Stimulated activated CD4-positive, alpha-beta T cell treated with anti-CD3 and anti-CD28 coated beads, Interleukin-1b, Interleukin-23, amount 100 ng/mL, for 24 hours (primary cell): ENCODE measurements around the gene LRPAP1.
"Not testable (repeated sequence)": the region's sequence is repeated elsewhere in the genome, so short reads cannot be mapped to it uniquely, and the experiment has no call there.

ENCODE experiments used
- DNase-seq, 4 experiments: peaks; one replicate each; pipeline ENCODE4 v3.0.0-alpha.2; 2020; ENCODE audit warnings: low read depth in 4 of 4, low spot score in 1 of 4

LRPAP1 gene

DNA sequence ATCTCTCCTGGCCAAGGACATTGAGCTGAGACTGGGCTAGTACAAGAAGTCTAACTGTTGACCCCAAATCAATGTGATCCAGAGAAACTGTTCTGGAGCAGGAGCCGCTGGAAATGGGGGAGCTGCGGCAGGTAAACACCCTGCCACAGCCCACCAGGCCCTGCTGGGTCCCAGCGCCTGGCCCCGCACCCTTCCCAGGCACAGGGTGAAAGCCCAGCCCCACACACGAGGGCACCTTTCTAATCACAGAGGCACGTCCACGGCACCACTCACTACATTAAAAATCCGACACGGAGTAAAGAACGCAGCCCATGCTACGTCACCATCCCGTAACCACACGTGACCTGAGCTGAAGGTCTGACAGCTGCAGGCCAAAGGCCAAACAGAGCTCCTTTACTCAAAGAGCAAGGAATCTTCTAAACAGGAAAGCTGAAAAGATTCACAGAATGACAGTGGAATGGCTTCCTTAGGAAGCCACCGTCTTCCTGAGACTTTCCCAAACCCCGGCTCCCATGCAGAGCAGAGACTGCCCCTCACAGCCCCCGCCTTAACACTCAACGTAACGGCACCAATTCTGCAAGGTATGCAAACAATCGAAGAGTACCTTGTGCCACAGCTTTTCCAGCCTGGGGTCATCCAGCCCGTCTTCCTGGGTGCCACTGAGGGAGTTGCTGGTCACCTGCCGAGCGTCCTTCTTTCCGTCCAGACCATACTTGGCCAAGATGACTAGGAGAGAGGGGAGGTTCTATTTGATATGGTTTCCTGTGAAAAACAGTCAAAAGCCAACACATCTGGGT lies 12.6 kb downstream of the LRPAP1 start:
- no peak for DNase-seq

DNA sequence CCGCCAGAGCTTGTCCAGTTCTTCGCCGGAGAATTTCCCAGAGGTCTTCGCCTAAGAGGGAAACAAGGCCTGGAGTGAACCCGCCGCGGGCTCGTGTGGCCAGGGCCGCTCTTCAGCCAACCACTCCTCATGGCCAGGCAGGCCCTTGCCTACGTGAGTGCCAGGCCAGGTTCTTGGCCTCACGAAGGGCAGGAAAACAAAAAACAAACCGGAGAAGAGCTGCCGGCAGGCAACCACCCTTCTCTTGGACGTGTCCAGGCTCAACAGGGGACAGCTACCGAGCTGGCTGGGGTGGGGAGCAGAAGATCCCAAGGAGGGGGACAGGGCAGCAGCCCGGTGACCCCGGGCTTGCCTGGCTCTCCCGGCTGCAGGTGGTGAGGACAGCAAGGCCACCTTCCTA lies 13.3 kb downstream of the LRPAP1 start:
- no peak for DNase-seq

DNA sequence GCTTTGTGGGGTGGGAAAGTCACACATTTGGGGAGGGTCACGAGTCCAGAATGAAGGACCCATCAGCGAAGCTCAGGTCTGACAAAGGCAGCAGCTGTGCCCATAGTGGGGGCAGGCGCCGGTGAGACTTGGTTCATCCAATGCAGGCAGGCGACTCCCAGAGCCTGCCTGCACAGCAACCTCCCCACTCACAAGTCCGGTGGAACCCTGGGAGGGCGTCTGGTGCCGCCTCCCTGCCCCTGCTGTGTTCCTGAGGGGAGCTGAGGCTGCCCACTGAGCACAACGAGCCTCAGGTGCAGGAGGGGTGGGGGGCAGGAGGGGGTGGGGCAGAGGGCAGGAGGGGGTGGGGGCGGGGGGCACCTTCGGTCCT lies 13.7 kb downstream of the LRPAP1 start:
- no peak for DNase-seq

DNA sequence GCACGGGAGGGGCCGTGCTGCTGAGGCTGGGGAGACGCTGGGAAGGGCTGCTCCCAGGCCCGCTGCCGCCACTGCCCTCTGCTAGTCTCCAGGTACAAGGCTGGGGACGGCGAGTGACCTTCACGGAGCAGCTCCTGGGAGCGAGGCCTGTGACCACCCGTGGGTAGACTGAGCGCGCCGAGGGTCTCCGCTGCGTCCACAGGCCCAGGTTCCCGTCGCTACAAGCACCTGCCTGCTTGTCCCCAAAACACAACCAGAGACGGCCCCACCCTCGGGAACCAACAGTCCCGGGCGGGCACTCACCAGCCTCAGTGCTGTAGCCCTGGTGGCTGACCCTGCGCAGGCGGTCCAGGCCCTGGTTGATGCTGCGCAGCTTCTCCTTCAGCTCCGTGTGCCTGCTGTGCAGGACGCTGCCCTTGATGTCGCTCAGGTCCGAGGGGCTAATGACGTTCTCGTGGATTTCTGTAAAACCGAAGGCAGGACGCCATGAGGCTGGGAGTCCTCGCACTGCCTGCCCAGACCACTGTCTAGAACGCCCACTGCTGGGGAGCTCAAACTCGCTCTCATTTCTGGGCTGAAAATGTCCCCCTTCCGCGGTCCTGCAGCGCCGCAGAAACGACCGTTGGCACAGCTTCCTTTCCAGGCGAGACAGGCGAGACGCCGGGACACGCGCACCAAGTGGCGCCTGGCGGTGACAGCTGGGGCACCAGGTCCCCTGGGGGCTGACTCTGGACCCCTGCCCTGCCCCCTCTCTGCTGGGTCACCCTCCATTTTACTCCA lies 14.3 kb downstream of the LRPAP1 start:
- DNase-seq, result no peak

DNA sequence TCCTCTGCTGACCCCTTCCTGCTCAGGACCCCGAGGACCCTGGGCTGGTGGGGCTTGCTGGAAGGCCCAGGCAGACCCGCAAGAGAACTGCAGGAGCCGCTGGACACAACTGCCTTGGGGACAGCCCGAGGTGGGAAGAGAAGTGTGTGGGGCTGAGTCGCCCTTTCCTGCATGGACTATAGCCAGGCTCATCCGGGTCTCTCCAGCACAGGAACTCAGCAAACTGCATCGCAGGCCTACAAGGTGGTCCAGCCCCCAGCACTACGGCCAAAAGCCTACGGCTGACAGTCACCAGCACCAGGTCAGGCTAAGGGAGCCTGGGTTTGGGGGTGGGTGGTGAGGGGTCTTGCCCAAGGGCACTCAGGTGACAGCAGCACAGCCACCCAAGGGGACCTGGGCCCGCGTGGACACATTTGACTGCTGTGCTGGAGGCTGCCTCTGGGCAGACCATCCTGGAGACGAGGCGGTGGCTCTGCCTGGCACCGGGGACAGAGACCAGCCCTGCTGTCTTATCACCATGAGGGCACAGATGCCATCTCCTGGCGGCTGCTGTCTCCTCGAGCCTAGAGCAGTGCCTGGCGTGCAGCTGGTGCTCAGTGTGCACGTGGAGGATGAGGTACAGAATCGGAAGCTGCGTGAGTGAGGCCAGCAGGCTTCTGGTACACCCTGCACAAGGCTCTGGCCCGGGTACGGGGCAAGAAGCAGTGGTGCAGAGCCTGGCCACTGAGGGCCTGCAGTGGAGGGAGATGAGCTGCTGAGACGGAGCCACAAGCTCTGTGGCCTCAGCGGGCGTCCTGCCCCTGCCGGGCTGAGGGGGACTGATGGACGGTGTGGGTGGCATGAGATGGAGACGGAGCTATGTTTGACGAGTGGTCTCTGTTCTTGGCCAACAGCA lies 15.1 kb downstream of the LRPAP1 start:
- DNase-seq, result no peak

DNA sequence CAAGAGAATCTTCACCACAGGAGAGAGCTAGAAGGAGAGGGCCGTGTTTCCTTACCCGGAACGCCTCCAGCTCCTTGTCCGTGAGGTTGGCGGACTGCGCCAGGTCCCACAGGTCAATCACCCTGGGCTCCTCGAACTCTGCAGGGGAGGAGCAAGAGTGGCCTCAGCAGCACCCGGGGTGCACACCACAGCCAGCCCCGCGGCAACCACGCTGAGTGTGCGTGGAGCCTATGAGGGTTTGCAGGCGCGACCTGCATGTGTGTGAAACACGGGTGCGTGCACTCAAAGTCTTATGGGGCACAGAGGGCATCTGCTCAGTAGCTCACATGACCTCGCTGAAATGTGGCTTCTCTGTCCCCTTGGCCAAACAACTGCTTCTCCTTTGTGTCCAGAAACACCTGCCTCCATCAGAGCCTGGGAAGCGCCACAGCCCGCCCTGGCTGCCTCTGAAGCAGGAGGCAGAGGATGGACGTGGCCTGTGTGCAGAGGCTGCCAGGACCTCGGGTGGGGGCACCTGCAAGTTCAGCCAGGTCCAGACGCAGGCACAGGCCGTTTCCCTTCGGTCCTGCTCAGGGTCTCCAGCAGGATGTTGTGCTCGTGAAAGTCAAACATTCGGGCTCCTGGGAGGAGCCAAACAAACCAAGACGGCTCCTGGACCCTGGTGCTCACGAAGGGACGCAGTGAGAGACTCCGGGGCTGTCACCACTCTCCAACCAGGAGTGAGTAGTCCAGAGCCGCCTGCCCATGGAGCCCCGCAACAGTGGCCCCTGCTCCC lies 16.0 kb downstream of the LRPAP1 start:
- no peak for DNase-seq

DNA sequence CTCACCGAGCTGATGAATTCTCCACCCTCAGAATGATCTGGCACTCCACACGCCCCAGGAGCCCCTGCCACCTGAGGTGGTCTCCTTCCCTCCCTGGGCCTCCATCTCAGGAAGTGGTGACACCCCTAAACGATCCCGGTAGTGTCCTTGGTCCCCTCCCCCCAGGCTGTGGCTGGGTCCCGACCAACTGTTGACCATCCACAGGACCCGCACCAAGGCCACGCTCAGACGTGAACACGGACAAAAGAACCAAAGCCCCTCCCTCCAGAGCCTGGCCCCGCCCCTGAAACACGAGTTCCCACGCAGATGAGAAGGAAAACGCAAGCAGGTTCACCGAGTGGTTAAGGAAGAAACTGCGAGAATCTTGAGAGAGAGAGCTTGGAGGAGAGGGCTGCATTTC lies 16.6 kb downstream of the LRPAP1 start:
- no peak for DNase-seq

DNA sequence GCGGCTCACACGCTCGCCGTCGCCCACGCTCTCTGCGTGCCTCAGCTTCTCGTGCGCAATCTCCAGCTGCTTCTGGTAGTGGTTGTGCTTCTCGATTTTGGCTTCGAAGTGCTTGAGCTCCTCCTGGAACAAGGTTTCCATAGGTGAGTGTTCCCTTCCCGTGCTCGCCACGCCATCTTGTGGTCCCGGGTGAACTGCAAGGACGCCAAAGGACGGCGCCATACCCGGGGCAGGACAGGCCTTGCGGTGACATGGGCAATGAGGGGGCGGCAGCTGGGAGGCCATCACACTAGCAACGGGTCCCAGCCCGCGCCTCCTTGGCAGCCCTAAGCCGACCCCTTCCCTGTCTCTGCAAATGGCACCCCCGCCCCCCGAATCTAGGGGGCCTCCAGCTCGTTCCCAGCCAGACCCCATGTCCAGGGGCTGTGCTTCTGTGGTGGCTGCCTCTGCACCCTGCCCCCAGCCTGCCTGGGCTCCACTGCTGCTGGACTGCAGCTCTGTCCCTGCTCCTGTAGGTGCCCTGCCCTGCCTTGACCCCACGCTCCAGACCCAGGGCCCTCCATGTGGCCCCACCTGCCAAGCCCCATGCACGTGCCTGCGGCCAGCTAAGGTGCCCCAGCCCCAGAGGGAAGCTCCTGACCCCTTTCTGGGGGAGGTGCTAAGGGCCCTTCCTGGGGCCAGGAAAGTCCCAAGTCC lies 17.3 kb downstream of the LRPAP1 start:
- no peak for DNase-seq

DNA sequence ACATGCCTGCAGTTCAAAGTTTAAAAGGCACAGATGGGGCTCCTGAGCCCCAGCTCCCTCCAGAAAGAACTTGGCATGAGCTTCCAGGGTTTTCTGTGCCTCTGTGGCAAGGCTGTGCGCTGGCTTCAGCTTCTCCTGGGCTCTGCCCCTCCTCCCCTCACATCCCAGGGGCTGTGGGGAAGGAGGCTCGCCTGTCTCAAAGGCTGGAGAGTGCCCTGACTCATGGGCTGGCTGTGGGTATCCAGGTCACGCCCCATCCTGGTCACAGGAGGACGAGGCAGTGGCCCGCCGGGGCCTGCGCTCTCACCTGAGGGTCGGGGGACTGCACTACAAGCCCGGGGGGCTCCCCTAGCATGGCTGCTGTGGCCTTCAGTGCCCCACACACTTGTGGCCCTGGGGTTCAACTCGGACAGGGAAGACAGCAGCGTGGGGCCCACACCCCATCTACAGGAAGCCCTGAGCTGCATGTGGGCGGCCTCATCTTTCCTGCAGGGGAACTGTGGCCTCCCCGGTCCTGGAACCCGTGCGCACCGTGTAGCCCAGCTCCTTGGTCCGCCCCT lies 17.9 kb downstream of the LRPAP1 start:
- no peak for DNase-seq

DNA sequence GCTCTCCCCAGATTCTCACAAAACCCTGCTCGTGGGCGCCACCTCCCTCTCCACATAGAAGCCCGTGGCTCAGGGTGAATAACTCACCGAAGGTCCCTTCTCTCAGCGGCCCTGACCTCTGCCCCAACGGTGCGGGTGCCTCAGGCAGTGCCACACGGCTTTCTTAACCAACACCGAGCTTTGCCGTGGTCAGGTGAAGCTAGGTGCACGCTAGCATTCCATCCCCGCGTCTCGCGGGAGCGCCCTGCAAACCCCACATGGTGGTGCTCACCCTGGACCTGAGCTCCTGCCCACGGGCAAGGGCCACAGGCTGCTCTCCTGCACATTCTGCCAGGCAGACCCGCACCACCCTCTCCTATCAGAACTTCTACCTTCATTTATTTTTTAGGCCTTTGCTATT lies 18.4 kb downstream of the LRPAP1 start:
- no peak for DNase-seq

DNA sequence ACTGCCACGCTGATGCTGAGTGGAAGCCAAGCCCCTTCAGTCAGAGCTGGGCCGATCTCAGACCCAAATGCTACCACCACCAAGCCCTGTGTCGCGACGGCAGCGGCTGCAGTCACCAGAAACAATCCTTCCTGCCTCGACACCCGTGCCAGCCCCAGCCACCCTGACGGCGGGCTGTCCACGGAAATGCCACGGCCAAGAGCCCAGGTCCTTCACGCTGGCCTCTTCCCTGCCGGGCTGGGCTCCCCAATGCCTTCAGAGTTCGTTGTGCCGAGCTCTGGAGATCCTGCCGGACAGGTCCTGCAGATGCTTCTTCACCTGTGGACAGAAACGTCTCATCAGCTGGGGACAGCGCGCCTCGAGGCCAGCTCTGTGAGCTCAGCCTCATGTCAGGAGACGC lies 19.5 kb downstream of the LRPAP1 start:
- DNase-seq, result no peak

DNA sequence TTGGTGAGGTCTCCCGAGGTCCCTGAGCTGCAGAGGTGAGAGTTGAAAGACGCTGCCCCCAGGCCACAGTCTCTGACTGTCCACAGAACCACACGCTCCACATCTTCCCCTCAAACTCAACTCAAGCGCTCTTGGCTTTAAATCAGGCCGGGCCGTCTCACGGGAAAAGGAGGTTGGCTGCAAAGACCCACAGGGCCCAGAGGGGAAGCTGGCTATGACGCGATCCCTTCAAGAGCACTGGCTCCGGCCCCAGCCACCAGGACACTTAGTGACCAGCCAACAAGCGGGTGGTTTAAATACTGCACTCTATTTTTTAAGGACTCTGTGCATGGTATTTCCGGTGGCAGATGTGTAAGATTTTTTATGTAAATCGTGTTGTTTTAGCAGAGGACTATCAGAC lies 19.9 kb downstream of the LRPAP1 start:
- no peak for DNase-seq

DNA sequence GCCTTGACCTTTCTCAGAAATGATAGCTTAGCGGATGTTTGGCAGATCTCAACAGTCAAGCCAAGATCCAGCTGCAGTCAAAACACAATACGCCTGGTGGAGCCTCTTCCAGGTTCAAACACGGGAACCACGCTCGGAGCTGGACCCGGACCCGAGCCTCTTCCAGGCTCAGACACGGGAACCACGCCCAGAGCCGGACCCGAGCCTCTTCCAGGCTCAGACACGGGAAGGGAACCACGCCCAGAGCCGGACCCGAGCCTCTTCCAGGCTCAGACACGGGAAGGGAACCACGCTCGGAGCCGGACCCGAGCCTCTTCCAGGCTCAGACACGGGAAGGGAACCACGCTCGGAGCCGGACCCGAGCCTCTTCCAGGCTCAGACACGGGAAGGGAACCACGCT lies 20.6 kb downstream of the LRPAP1 start:
- DNase-seq, result not testable (repeated sequence)

DNA sequence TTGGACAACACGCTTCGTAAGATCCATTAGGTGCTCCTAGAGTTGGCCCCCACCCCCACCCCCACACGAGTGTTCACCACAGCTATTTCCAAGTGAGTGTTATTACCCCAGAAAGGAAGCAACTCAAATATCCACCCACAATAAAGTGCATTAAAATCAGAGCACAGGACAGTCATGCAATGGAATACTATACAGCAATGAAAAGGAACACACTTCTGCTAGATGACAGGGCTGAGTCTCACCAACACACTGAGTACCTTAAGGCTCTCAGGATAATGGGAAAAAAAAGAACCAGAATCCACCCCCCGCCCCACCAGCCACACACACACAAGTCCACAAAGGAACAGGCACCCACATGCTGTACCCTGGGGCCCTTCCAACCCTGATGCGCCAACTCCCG lies 21.0 kb downstream of the LRPAP1 start:
- no peak for DNase-seq

DNA sequence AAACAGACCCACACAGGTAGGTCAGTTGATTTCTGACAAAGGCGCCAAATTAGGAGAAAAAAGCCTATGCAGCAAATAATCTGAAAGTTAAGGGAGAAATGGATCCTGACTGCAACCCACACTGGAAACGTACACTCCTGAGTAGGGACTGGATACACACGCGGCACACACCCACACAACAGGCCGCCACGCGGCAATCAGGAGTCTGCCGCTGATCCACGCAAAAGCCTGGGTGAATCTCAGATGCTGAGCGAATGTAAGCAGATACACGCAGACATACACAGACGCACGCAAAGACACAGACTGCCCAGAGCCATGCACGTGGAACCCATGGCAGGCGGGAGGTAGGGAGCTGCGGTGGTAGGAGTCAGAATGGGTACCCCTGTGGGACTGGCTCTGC lies 21.7 kb downstream of the LRPAP1 start:
- DNase-seq, result no peak

DNA sequence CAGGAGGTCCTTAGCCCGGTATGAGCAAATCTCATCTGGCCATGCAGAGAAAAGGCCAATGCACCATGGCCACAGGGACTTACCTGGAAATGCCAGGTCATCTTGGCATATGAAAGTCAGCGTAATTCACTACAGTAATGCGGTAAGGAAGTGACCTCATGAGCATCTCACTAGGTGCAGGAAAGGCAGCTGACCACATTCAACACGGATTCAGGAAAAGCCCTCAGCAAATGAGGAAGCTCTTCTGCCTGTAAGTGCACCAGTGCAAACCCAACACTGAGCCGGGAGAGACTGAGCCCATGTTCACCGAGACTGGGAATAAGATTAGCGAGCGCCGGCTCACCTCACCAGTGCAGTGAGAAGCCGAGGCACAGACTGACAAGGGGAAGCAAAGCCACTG lies 23.7 kb downstream of the LRPAP1 start:
- DNase-seq, result no peak

DNA sequence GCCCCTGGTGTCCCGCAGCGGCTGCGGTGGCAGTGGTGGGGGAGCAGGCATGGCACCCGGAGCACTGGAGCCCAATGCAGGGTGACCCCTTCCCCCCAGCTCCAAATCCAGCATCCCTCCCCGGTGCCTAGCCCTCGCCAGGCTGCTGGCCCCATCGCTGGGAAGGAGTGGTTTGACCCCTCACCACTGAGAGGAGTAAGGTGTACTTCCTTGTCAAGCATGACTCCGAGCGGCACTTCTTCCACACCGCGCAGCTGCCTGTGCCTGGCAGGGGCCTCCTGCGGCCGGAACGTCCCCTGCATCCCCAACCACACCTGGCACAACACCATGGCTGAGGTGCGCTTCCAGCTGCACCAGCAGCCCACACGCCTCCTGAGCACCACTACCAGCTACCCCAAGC lies 27.0 kb downstream of the LRPAP1 start:
- DNase-seq, result no peak

DNA sequence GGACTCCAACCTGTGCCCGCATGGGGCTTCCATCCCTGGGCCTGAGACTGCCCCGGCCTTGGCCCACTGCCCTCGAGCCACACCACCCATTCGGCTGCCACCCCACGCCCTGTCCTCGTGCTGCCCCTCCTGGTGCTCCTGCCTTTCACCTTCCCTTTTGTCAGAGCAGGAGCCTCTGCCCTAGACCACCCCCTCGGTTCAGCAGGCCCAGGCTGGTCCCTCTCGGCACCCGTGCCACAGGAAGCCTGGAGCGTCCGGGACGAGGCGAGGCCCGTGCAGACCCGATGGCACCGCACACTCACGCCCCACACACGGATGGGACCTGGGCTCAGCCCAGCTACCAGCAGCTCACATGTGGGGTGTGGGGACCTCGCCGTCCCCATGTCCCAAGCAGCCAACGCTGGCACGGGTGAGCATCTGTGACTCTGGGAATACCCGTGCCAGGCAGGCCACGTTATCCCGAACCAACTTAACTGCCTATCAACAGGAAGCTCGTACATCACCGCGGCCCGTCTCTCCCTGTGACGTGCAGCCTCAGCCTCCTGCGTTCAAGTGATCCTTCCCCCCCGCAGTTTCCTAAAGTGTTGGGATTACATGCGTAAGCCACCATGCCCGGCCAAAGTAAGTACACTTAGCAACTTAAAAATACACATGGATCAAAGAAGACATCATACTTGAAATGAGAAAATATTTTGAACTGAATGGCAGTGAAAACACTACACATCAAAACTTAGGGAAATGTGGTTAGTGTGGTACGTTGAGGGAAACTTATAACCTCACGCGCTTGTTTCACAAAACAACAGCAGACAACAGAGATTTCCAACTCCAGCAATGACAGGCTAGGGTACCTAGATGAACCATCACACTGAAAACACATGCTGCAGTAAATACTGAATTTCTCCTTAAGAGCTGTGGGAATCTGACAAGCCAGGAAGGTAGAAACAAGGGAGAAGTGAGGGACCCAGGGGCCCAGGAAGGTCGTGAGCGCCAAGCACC lies 29.0 kb downstream of the LRPAP1 start:
- no peak for DNase-seq
